GM23338 (cell line): Measurements from ENCODE around the gene PGS1. TPM values are rescaled to one million over a fixed set of nuclear protein-coding genes. Genes with fewer than 3 reads are reported as not detected.
A peak's percentile ranks its signal among the peaks of the same experiment; 100 is the strongest.

Source experiments
- ATAC-seq: fragments of 200-7000 bp; cut with Tn5 transposase; 3 replicates; pipeline ENCODE4 v1.9.1; 2020
- DNase-seq: peaks from one replicate; pipeline ENCODE4 v3.0.0-alpha.2; 2015; ENCODE audit warnings: low spot score
- H2AFZ ChIP-seq: fragments of 200-600 bp; sonication (generic); 2 replicates; pipeline ENCODE4 v1.8.0; 2016; ENCODE audit warnings: antibody characterized with exemption, mild to moderate bottlenecking, moderate library complexity
- H3F3A ChIP-seq: fragments of 200-600 bp; sonication (generic); replicated peaks from 2 replicates; pipeline ENCODE4 v1.8.0; 2017; ENCODE audit warnings: antibody characterized with exemption, mixed run types, low read depth
- H3K27ac ChIP-seq: fragments of 200-600 bp; sonication (generic); 2 replicates; pipeline ENCODE4 v1.6.1; 2016; ENCODE audit warnings: low read depth
- H3K27me3 ChIP-seq: fragments of 200-600 bp; sonication (generic); 2 replicates; pipeline ENCODE4 v1.8.0; 2016; ENCODE audit warnings: mild to moderate bottlenecking, mixed run types, moderate library complexity; ENCODE audit not compliant: insufficient read depth
- H3K36me3 ChIP-seq: fragments of 200-600 bp; sonication (generic); 2 replicates; pipeline ENCODE4 v1.8.0; 2016; ENCODE audit warnings: mild to moderate bottlenecking; ENCODE audit not compliant: insufficient read depth
- H3K4me1 ChIP-seq: fragments of 200-600 bp; sonication (generic); 2 replicates; pipeline ENCODE4 v1.8.0; 2016; ENCODE audit warnings: mild to moderate bottlenecking, moderate library complexity; ENCODE audit not compliant: insufficient read depth
- H3K4me2 ChIP-seq: fragments of 200-600 bp; sonication (generic); 2 replicates; pipeline ENCODE4 v1.7.1; 2017; ENCODE audit warnings: mixed run types
- H3K4me3 ChIP-seq: fragments of 200-600 bp; sonication (generic); 2 replicates; pipeline ENCODE4 v1.6.1; 2016; ENCODE audit warnings: mixed run types
- H3K79me2 ChIP-seq: fragments of 200-600 bp; sonication (generic); replicated peaks from 2 replicates; pipeline ENCODE4 v1.8.0; 2017; ENCODE audit warnings: mild to moderate bottlenecking; ENCODE audit not compliant: insufficient read depth
- H3K9me2 ChIP-seq: fragments of 200-600 bp; sonication (generic); 2 replicates; pipeline ENCODE4 v1.8.0; 2017; ENCODE audit not compliant: insufficient read depth
- H4K20me1 ChIP-seq: fragments of 200-600 bp; sonication (generic); replicated peaks from 2 replicates; pipeline ENCODE4 v1.8.0; 2017; ENCODE audit warnings: mild to moderate bottlenecking; ENCODE audit not compliant: insufficient read depth
- H3K27ac Mint-ChIP-seq: 2 replicates; pipeline ENCODE4 v1.8.0; 2020; ENCODE audit warnings: inconsistent platforms, mild to moderate bottlenecking, moderate library complexity, mixed read lengths
- H3K27me3 Mint-ChIP-seq: 3 replicates; pipeline ENCODE4 v1.8.0; 2022; ENCODE audit warnings: low read depth, mild to moderate bottlenecking, moderate library complexity, mixed read lengths, inconsistent platforms; ENCODE audit not compliant: insufficient read depth, poor library complexity
- H3K36me3 Mint-ChIP-seq: 3 replicates; pipeline ENCODE4 v1.8.0; 2021; ENCODE audit warnings: low read depth, mild to moderate bottlenecking, inconsistent platforms, moderate library complexity, mixed read lengths
- H3K4me1 Mint-ChIP-seq: 3 replicates; pipeline ENCODE4 v1.8.0; 2020; ENCODE audit warnings: mild to moderate bottlenecking, inconsistent platforms, mixed read lengths
- H3K4me3 Mint-ChIP-seq: 3 replicates; pipeline ENCODE4 v1.8.0; 2021; ENCODE audit warnings: moderate library complexity, mild to moderate bottlenecking, inconsistent platforms, mixed read lengths
- H3K9me3 Mint-ChIP-seq: 3 replicates; pipeline ENCODE4 v1.8.0; 2020; ENCODE audit warnings: moderate library complexity, mild to moderate bottlenecking, inconsistent platforms, mixed read lengths
- CTCF ChIP-seq, 2 experiments: fragments of 200-600 bp in 1 of 2; sonication (generic) in 1 of 2; conservative IDR thresholded peaks; 2 replicates each; pipeline versions ENCODE4 v1.5.1 to v1.6.1; 2016 to 2017; ENCODE audit warnings: antibody characterized with exemption in 2 of 2, low read depth in 2 of 2, mild to moderate bottlenecking in 2 of 2, moderate library complexity in 1 of 2
- ZNF462 ChIP-seq: fragments of 250-450 bp; sonication (Bioruptor Pico); IDR thresholded peaks from 2 replicates; pipeline ENCODE4 v1.5.0; 2020; ENCODE audit warnings: mild to moderate bottlenecking, moderate library complexity
- polyA plus RNA-seq: library from polyadenylated mRNA; unstranded; fragments of >200 nt; fragmentation: Nextera tagmentation; extraction: Ambion mirVana; gene quantifications from 2 replicates; pipeline ENCODE4 v1.2.1, GENCODE V29; 2016
- total RNA-seq: library from RNA; depleted of rRNA; stranded (reverse); fragments of >200 nt; shearing (Covaris generic); gene quantifications from 2 replicates; pipeline ENCODE4 v1.2.3, GENCODE V29; 2014

Gene PGS1
- total and polyA plus RNA-seq, 2 experiments from 2014 or later, result 43.9 to 67.1 TPM

DNA sequence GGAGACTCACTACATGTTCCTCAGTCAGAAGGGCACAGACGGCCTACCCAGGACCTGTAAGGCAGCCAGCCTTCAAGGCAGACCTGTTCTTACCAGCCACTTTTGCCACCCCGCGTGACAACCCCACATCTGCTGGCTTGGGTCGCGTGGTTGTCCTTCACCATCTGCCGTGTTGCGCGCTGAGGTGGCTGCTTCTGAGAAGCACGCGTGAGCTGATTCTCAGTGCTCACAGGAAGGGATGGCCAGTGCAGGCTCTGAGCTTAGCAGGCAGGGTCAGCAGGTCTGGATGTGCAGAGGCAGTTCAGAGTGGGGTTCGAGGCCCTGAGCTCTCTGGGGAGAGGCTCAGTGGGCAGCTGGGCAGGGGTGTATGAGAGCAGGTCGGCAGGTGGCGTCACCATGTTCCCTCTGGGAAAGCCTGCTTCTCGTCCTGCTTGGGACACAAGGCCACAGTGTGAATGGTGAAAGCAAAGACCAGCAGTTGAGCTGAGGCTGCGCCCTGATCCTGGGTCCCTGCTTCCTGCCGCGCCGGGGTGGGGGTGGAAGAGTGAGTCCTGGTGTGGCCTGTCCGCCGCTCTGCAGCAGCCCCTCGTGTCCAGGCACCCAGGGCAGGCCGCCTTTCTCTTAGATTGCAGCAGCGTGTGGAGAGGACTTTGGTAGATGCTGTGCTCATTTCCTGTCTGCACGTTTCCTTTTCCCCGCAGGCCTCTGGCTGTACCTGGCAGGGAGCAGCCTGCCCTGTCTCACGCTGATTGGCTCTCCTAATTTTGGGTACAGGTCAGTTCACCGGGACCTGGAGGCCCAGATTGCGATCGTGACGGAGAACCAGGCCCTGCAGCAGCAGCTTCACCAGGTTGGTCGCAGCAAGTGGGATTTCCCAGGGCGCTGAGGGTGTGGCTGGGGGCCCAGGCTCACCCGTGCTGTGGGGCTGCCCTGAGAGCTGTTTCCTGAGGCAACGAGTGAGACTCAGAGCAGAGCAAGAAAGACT is 36.0 kb downstream of the PGS1 start:
- peaks cover 11% of the 10 kb centered on the region for H4K20me1 ChIP-seq
- no peak overlapping the region for H3K4me2 ChIP-seq
- no peaks in the 10 kb centered on the region; the same call in 1 of the 2 replicates for H3K4me1 ChIP-seq
- peak overlapping the region; percentile 72 for H3K27ac ChIP-seq
- H3K36me3 Mint-ChIP-seq, result peaks cover 42% of the 10 kb centered on the region
- H3K4me3 Mint-ChIP-seq, result no peak overlapping the region
- ATAC-seq, result no peak
- peaks cover 11% of the 10 kb centered on the region for H3K27me3 Mint-ChIP-seq
- no peaks in the 10 kb centered on the region for H3K9me2 ChIP-seq
- H3F3A ChIP-seq, result peaks cover 12% of the 10 kb centered on the region; the same call in 1 of the 2 replicates
- H3K4me1 Mint-ChIP-seq, result peaks cover 19% of the 10 kb centered on the region
- peak overlapping the region; percentile 86 for H3K27ac Mint-ChIP-seq
- DNase-seq, result no peak
- H3K9me3 Mint-ChIP-seq, result no peaks in the 10 kb centered on the region
- peaks cover 8% of the 10 kb centered on the region for H3K36me3 ChIP-seq
- H3K4me3 ChIP-seq, result no peak overlapping the region
- H3K27me3 ChIP-seq, result no peaks in the 10 kb centered on the region
- TF ChIP-seq ZNF462 (CRISPR knock-in tag), result no peak
- TF ChIP-seq CTCF (conservative IDR thresholded peaks at IDR 0.05; ENCODE audit: low read depth in 2 of 2), result peak in 1 of 2 experiments; percentile 10; a peak in 1 of 4 replicates
- H3K79me2 ChIP-seq, result peaks cover 51% of the 10 kb centered on the region
- H2AFZ ChIP-seq, result no peak overlapping the region
